ENCODE results near the gene ATP6V0A4. TPM values are rescaled to one million over a fixed set of nuclear protein-coding genes. Genes with fewer than 3 reads are reported as not detected.
"Not testable (repeated sequence)": the region's sequence is repeated elsewhere in the genome, so short reads cannot be mapped to it uniquely, and the experiment has no call there.

The ATP6V0A4 gene
- total RNA-seq, 4 donors from 2014 or later: not detected

GRCh38 chr7:138701537-138701923 lies 96.5 kb downstream of the ATP6V0A4 start:
- intact Hi-C loops (cut with DNase I): no loop called here
- Histone ChIP-seq H3K4me1 (no peaks in the 10 kb centered on the region), H3K4me3 (no peak overlapping the region), H3K9me3 (no peaks in the 10 kb centered on the region), H3K36me3 (no peaks in the 10 kb centered on the region), H3K27ac (replicated peaks in 1 of 4) (no peak overlapping the region), H3K27me3 (no peaks in the 10 kb centered on the region)
- 100% methylated on average over 2 of the region's 2 CpGs for WGBS
- TF ChIP-seq POLR2A (IDR thresholded peaks at IDR 0.05; ENCODE audit: low read depth): no peak
- no peak for TF ChIP-seq CTCF (IDR thresholded peaks at IDR 0.05)
- DNase-seq (ENCODE audit: extremely low spot score): no peak

- no peak for DNase-seq (ENCODE audit: extremely low spot score)
- Histone ChIP-seq H3K4me3 (no peak within 1 kb of the TSS), H3K9me3 (no peaks in the 10 kb centered on the region), H3K27me3 (no peaks in the 10 kb centered on the region), H3K27ac (replicated peaks in 1 of 4) (no peak within 1 kb of the TSS), H3K4me1 (no peaks in the 10 kb centered on the region), H3K36me3 (no peaks in the 10 kb centered on the region)
- intact Hi-C loops (cut with DNase I): no loop called here
- TF ChIP-seq CTCF (IDR thresholded peaks at IDR 0.05) (no peak), POLR2AphosphoS5 (IDR thresholded peaks at IDR 0.05) (no peak), POLR2A (IDR thresholded peaks at IDR 0.05; ENCODE audit: low read depth) (no peak), EP300 (IDR thresholded peaks at IDR 0.05) (no peak)
- 54% methylated on average over 7 of the region's 7 CpGs for WGBS
Observed at GRCh38 chr7:138700857-138701536, 97.0 kb downstream of the ATP6V0A4 start, which contains the start of gene SVOPL. SVOPL (minus strand) TSS chr7:138701362; CDS start chr7:138679045, 22,317 bp downstream.

- intact Hi-C loops (cut with DNase I): no loop called here
- Histone ChIP-seq H3K27me3 (no peaks in the 10 kb centered on the region), H3K36me3 (no peaks in the 10 kb centered on the region), H3K9me3 (no peaks in the 10 kb centered on the region), H3K4me3 (no peak overlapping the region), H3K27ac (replicated peaks in 1 of 4) (no peak overlapping the region), H3K4me1 (no peaks in the 10 kb centered on the region)
- TF ChIP-seq EP300 (IDR thresholded peaks at IDR 0.05) (no peak), CTCF (IDR thresholded peaks at IDR 0.05) (no peak), POLR2A (IDR thresholded peaks at IDR 0.05; ENCODE audit: low read depth) (no peak), POLR2AphosphoS5 (IDR thresholded peaks at IDR 0.05) (no peak)
- no peak for DNase-seq (ENCODE audit: extremely low spot score)
- WGBS: 81% methylated on average over 9 of the region's 9 CpGs
Observed at GRCh38 chr7:138699661-138700060, 98.3 kb downstream of the ATP6V0A4 start.

GRCh38 chr7:138698281-138698680 lies 99.7 kb downstream of the ATP6V0A4 start:
- Histone ChIP-seq H3K27ac (replicated peaks in 1 of 4) (no peak overlapping the region), H3K27me3 (no peaks in the 10 kb centered on the region), H3K9me3 (no peaks in the 10 kb centered on the region), H3K4me1 (no peaks in the 10 kb centered on the region), H3K4me3 (no peak overlapping the region), H3K36me3 (no peaks in the 10 kb centered on the region)
- WGBS: 93% methylated on average over 7 of the region's 7 CpGs
- TF ChIP-seq POLR2AphosphoS5 (IDR thresholded peaks at IDR 0.05): no peak
- DNase-seq (ENCODE audit: extremely low spot score): no peak
- intact Hi-C loops (cut with DNase I): no loop called here

GRCh38 chr7:138697535-138698182 lies 100.3 kb downstream of the ATP6V0A4 start:
- Histone ChIP-seq H3K27me3 (no peaks in the 10 kb centered on the region), H3K36me3 (no peaks in the 10 kb centered on the region), H3K27ac (replicated peaks in 1 of 4) (no peak overlapping the region), H3K4me3 (no peak overlapping the region), H3K9me3 (no peaks in the 10 kb centered on the region), H3K4me1 (no peaks in the 10 kb centered on the region)
- TF ChIP-seq POLR2AphosphoS5 (IDR thresholded peaks at IDR 0.05) (no peak), POLR2A (IDR thresholded peaks at IDR 0.05; ENCODE audit: low read depth) (no peak)
- DNase-seq (ENCODE audit: extremely low spot score): no peak
- intact Hi-C loops (cut with DNase I): no loop called here
- 50% methylated on average over 2 of the region's 2 CpGs for WGBS

GRCh38 chr7:138695776-138696175 lies 102.2 kb downstream of the ATP6V0A4 start:
- H3K9me3 ChIP-seq; DNase-seq (ENCODE audit: extremely low spot score); H3K36me3 ChIP-seq; H3K27ac ChIP-seq (replicated peaks in 1 of 4); intact Hi-C loops (cut with DNase I); H3K4me3 ChIP-seq; H3K4me1 ChIP-seq; H3K27me3 ChIP-seq: not testable (repeated sequence)
- WGBS: 92% methylated on average over 9 of the region's 9 CpGs

Measured in esophagus muscularis mucosa (tissue), 4 donors.